ENCODE measurements around the gene SLC44A5. TPM values are rescaled to one million over a fixed set of nuclear protein-coding genes. Genes with fewer than 3 reads are reported as not detected.
A peak's percentile ranks its signal among the peaks of the same experiment; 100 is the strongest.

SLC44A5 gene
- total and polyA plus RNA-seq, 2 donors from 2014 or later, result 0.66 to 5.0 TPM

DNA sequence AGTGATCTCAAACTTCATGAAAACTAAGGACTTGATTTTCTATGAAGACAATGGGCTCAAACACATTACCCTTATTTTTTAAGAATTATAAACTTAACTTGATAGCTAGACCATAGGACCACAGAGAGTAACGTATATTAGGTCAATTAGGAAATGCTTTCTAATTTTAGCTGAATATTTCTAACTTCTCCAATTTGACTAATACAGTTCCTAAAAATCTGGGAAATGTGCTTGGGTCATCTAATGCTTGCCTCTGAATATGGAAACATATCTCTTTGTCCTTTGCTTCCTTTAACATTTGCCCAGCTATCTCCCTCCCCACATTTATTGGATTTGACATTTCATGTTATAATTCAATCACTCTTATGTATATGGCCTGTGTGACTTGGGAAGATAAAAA lies 335.3 kb downstream of the SLC44A5 start:
- intact Hi-C loops (cut with DNase I), result no loop called here
- Histone ChIP-seq H3K9me3 (ENCODE audit: control insufficient read depth in 2 of 3, insufficient read depth in 1 of 3, low read length in 3 of 3) (no peaks in the 10 kb centered on the region), H3K9ac (ENCODE audit: low read length in 3 of 3) (no peak overlapping the region), H3K4me1 (ENCODE audit: control insufficient read depth in 2 of 3, insufficient read depth in 2 of 3, low read depth in 1 of 3, low read length in 3 of 3) (no peaks in the 10 kb centered on the region), H3K27ac (ENCODE audit: low read depth in 2 of 2, low read length in 2 of 2) (no peak overlapping the region), H3K27me3 (ENCODE audit: control insufficient read depth, insufficient read depth, low read length) (no peaks in the 10 kb centered on the region), H3K4me3 (ENCODE audit: low read length in 3 of 3) (no peak overlapping the region), H3K36me3 (ENCODE audit: control insufficient read depth in 2 of 3, insufficient read depth in 3 of 3, low read length in 3 of 3) (no peaks in the 10 kb centered on the region)
- DNase-seq (no peak), FAIRE-seq (no peak)
- TF ChIP-seq, protein P1, sequence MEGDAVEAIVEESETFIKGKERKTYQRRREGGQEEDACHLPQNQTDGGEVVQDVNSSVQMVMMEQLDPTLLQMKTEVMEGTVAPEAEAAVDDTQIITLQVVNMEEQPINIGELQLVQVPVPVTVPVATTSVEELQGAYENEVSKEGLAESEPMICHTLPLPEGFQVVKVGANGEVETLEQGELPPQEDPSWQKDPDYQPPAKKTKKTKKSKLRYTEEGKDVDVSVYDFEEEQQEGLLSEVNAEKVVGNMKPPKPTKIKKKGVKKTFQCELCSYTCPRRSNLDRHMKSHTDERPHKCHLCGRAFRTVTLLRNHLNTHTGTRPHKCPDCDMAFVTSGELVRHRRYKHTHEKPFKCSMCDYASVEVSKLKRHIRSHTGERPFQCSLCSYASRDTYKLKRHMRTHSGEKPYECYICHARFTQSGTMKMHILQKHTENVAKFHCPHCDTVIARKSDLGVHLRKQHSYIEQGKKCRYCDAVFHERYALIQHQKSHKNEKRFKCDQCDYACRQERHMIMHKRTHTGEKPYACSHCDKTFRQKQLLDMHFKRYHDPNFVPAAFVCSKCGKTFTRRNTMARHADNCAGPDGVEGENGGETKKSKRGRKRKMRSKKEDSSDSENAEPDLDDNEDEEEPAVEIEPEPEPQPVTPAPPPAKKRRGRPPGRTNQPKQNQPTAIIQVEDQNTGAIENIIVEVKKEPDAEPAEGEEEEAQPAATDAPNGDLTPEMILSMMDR (IDR thresholded peaks at IDR 0.05; ENCODE audit: borderline replicate concordance, extremely low read depth, insufficient read depth), result no peak

DNA sequence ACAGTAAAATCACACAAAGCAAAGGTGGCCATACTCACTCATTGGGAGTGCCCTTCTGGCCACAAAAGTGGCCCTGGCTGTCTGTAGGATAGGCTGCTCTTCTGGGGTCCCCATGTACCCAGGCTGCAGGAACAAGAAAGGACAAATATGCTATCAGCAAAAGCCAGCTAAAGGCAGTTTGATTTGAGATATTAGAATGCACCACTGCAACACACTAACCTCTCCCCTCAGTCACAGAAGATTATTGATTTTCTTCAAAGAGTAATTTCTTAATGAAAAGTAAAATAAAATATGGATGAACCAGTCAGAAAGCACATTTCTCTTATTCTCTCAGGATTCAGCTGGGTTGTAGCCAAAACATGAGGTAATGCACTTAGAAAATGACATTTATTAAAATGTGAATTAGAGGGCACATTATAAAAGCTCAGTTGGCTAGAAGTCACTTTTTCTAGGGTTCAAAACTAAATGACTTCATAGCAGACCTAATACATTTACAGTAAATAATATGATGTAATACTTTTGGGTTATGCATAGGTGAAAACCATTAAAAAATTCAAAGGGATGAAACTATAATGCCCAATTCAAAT lies 335.9 kb downstream of the SLC44A5 start:
- Histone ChIP-seq H3K9ac (ENCODE audit: low read length in 3 of 3) (no peak overlapping the region), H3K36me3 (ENCODE audit: control insufficient read depth in 2 of 3, insufficient read depth in 3 of 3, low read length in 3 of 3) (no peaks in the 10 kb centered on the region), H3K4me3 (ENCODE audit: low read length in 3 of 3) (no peak overlapping the region), H3K27me3 (ENCODE audit: control insufficient read depth, insufficient read depth, low read length) (no peaks in the 10 kb centered on the region), H3K9me3 (ENCODE audit: control insufficient read depth in 2 of 3, insufficient read depth in 1 of 3, low read length in 3 of 3) (no peaks in the 10 kb centered on the region), H3K4me1 (ENCODE audit: control insufficient read depth in 2 of 3, insufficient read depth in 2 of 3, low read depth in 1 of 3, low read length in 3 of 3) (no peaks in the 10 kb centered on the region), H3K27ac (ENCODE audit: low read depth in 2 of 2, low read length in 2 of 2) (no peak overlapping the region)
- no peak for FAIRE-seq
- TF ChIP-seq, protein P1 (IDR thresholded peaks at IDR 0.05; ENCODE audit: borderline replicate concordance, extremely low read depth, insufficient read depth), result no peak
- intact Hi-C loops (cut with DNase I), result no loop called here
- no peak for DNase-seq

DNA sequence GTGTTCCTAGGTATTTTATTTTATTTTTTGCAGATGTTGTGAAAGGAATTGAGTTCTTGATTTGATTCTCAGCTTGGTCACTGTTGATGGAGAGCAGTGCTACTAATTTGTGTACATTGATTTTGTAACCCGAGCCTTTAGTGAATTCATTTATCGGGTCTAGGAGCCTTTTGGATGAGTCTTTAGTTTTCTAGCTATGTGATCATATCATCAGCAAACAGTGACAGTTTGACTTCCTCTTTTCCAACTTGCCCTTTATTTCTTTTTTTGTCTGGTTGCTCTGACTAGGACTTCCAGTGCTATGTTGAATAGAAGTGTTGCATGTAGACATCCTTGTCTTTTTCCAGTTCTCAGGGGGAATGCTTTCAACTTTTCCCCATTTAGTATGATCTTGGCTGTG lies 337.8 kb downstream of the SLC44A5 start:
- DNase-seq (no peak), FAIRE-seq (no peak)
- intact Hi-C loops (cut with DNase I), result no loop called here
- Histone ChIP-seq H3K4me1 (ENCODE audit: control insufficient read depth in 2 of 3, insufficient read depth in 2 of 3, low read depth in 1 of 3, low read length in 3 of 3) (no peaks in the 10 kb centered on the region), H3K4me3 (ENCODE audit: low read length in 3 of 3) (no peak overlapping the region), H3K9me3 (ENCODE audit: control insufficient read depth in 2 of 3, insufficient read depth in 1 of 3, low read length in 3 of 3) (no peaks in the 10 kb centered on the region), H3K27ac (ENCODE audit: low read depth in 2 of 2, low read length in 2 of 2) (no peak overlapping the region), H3K36me3 (ENCODE audit: control insufficient read depth in 2 of 3, insufficient read depth in 3 of 3, low read length in 3 of 3) (no peaks in the 10 kb centered on the region), H3K9ac (ENCODE audit: low read length in 3 of 3) (no peak overlapping the region), H3K27me3 (ENCODE audit: control insufficient read depth, insufficient read depth, low read length) (no peaks in the 10 kb centered on the region)
- TF ChIP-seq, protein P1 (IDR thresholded peaks at IDR 0.05; ENCODE audit: borderline replicate concordance, extremely low read depth, insufficient read depth), result no peak

DNA sequence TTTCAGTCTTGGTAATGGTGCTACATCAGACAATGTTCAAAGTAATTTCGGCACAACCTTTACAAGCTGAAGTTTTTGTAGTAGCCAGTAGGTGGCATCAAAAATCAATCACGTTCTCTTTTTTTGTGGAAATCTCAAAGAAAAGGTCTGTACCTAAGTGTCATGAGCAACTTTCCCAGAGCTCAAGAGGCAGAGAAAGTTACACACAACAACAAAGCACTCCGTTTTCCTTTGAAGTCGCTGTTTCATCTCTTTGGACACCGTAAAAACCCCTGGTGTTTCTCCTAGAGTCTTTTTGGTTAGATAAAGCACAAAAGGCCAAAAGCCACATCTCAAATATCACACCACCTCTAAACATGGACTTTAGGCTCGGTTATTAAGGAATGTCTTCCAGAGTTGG lies 345.1 kb downstream of the SLC44A5 start:
- Histone ChIP-seq H3K9me3 (ENCODE audit: control insufficient read depth in 2 of 3, insufficient read depth in 1 of 3, low read length in 3 of 3) (no peaks in the 10 kb centered on the region), H3K4me1 (ENCODE audit: control insufficient read depth in 2 of 3, insufficient read depth in 2 of 3, low read depth in 1 of 3, low read length in 3 of 3) (no peaks in the 10 kb centered on the region), H3K9ac (ENCODE audit: low read length in 3 of 3) (no peak overlapping the region), H3K27me3 (ENCODE audit: control insufficient read depth, insufficient read depth, low read length) (no peaks in the 10 kb centered on the region), H3K27ac (ENCODE audit: low read depth in 2 of 2, low read length in 2 of 2) (no peak overlapping the region), H3K36me3 (ENCODE audit: control insufficient read depth in 2 of 3, insufficient read depth in 3 of 3, low read length in 3 of 3) (no peaks in the 10 kb centered on the region), H3K4me3 (ENCODE audit: low read length in 3 of 3) (no peak overlapping the region)
- peak; percentile 63 for FAIRE-seq
- peak in 3 of 5 donors; percentile 14 to 75 (median 69) for DNase-seq
- TF ChIP-seq, protein P1 (IDR thresholded peaks at IDR 0.05; ENCODE audit: borderline replicate concordance, extremely low read depth, insufficient read depth), result peak; percentile 58
- intact Hi-C loops (cut with DNase I), result loop anchor here (5.0 kb wide), 1 partner anchor 367 kb away; no protein-coding TSS in a partner anchor

All from kidney (tissue), 14 donors.